Thyroid gland (tissue), 4 donors: ENCODE measurements around the gene NDUFB8. TPM values are rescaled to one million over a fixed set of nuclear protein-coding genes. Genes with fewer than 3 reads are reported as not detected.
A peak's percentile ranks its signal among the peaks of the same experiment; 100 is the strongest.

Source experiments
- DNase-seq, 2 donors: peaks; one replicate each; pipeline ENCODE4 v3.0.0-alpha.2; 2019
- H3K27ac ChIP-seq, 3 donors: fragments of 200-600 bp; sonication (generic); 1 replicate in 2 of 3; 2 replicates in 1 of 3; pipeline ENCODE4 v1.5.1; 2016 to 2019; ENCODE audit warnings: mild to moderate bottlenecking in 1 of 3, moderate library complexity in 1 of 3
- H3K27me3 ChIP-seq: fragments of 200-600 bp; sonication (generic); one replicate; pipeline ENCODE4 v1.5.1; 2019
- H3K36me3 ChIP-seq, 2 donors: fragments of 200-600 bp; sonication (generic); one replicate each; pipeline ENCODE4 v1.5.1; 2016 to 2019
- H3K4me1 ChIP-seq, 2 donors: fragments of 200-600 bp; sonication (generic); one replicate each; pipeline ENCODE4 v1.5.1; 2017 to 2019
- H3K4me3 ChIP-seq, 3 donors: fragments of 200-600 bp; sonication (generic); replicated peaks in 1 of 3; 1 replicate in 2 of 3; 2 replicates in 1 of 3; pipeline ENCODE4 v1.5.1; 2016; ENCODE audit warnings: mild to moderate bottlenecking in 1 of 3
- H3K9me3 ChIP-seq: fragments of 200-600 bp; sonication (generic); one replicate; pipeline ENCODE4 v1.5.1; 2017
- CTCF ChIP-seq, 6 experiments: fragments of 200-600 bp in 3 of 6; fragments of 450-650 bp in 3 of 6; sonication (generic) in 3 of 6; IDR thresholded peaks; one replicate each; pipeline ENCODE4 v1.5.1; 2016 to 2019; ENCODE audit warnings: antibody characterized with exemption in 6 of 6, mild to moderate bottlenecking in 2 of 6, inconsistent platforms in 1 of 6, moderate library complexity in 1 of 6
- POLR2A ChIP-seq, 2 donors: fragments of 450-650 bp; IDR thresholded peaks; one replicate each; pipeline ENCODE4 v1.6.1; 2017; ENCODE audit warnings: antibody characterized with exemption in 2 of 2, mild to moderate bottlenecking in 2 of 2, moderate library complexity in 1 of 2
- WGBS, 2 donors: methylation state at CpG; one replicate each; pipeline ENCODE4 v1.1.5; 2017; 5-methylcytosine and 5-hydroxymethylcytosine counted together
- intact Hi-C: fragments of 100-400 bp; cut with DNase I; formaldehyde crosslinking; loops from one replicate; pipeline ENCODE4 v1.15.1; 2023
- total RNA-seq, 4 donors: library from RNA; depleted of rRNA; stranded (reverse); fragments of >200 nt; gene quantifications; one replicate each; pipeline ENCODE4 v1.2.3, GENCODE V29; 2016

The NDUFB8 gene
- total RNA-seq, 4 donors from 2014 or later = 164 to 339 (median 209) TPM

- TF ChIP-seq CTCF (IDR thresholded peaks at IDR 0.05) (no peak), POLR2A (IDR thresholded peaks at IDR 0.05) (no peak)
- peaks cover 11 to 17% of the 10 kb centered on the region in 2 donors for H3K4me1 ChIP-seq
- intact Hi-C loops = no loop called here
- H3K9me3 ChIP-seq = no peaks in the 10 kb centered on the region
- H3K27me3 ChIP-seq = no peaks in the 10 kb centered on the region
- H3K36me3 ChIP-seq = peaks cover 29 to 32% of the 10 kb centered on the region in 2 donors
- no peak overlapping the region for H3K27ac ChIP-seq
- no peak overlapping the region for H3K4me3 ChIP-seq
- DNase-seq = no peak
- WGBS, 2 donors = 87 to 94% methylated on average over 4 of the region's 4 CpGs
These were observed 7.8 kb upstream of the NDUFB8 start for GRCh38 chr10:100537475-100537874.

- peak; percentile 91 to 94 for DNase-seq
- intact Hi-C loops = no loop called here
- no peaks in the 10 kb centered on the region for H3K9me3 ChIP-seq
- H3K4me3 ChIP-seq = peak within 1 kb of the TSS; percentile 41 to 67 (median 50)
- peak within 1 kb of the TSS in 2 of 3 donors; percentile 40 to 50 for H3K27ac ChIP-seq
- peaks cover 15 to 20% of the 10 kb centered on the region in 2 donors for H3K36me3 ChIP-seq
- no peaks in the 10 kb centered on the region for H3K27me3 ChIP-seq
- TF ChIP-seq CTCF (IDR thresholded peaks at IDR 0.05) (peak; percentile 65 to 94 (median 88)), POLR2A (IDR thresholded peaks at IDR 0.05) (peak; percentile 11 to 66)
- WGBS, 2 donors = 1% methylated on average over 31 to 35 of the region's 35 CpGs
- H3K4me1 ChIP-seq = peaks cover 11 to 17% of the 10 kb centered on the region in 2 donors
These were observed 6.2 kb upstream of the NDUFB8 start, which contains the start of gene HIF1AN for GRCh38 chr10:100535715-100536353. Gene HIF1AN (plus strand): TSS chr10:100535943. CDS start chr10:100535959, 16 bp downstream.

DNA sequence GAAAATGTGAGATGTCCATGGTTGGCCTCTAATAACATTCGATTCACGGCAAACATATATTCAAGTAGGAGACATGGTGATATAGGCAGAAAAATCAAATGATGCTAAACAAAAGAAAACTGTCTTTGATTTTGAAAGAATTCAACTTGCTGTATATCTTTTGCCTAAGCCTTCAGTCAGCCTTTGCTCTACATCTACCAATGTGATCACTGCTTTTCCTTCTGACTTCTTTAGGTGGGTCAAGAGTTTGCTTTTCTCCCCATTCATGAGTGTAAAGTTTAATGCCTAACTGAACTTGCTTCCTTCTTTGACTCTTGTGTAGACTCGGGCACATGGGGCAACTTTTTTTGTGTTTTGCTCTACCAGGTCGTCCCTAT, 5.7 kb upstream of the NDUFB8 start:
- peak overlapping the region in 1 of 3 donors; percentile 67 for H3K4me3 ChIP-seq
- DNase-seq = no peak
- peaks cover 14 to 18% of the 10 kb centered on the region in 2 donors for H3K4me1 ChIP-seq
- intact Hi-C loops = no loop called here
- WGBS, 2 donors = 49% methylated on average over 4 of the region's 4 CpGs
- H3K36me3 ChIP-seq = peaks cover 10 to 15% of the 10 kb centered on the region in 2 donors
- H3K9me3 ChIP-seq = no peaks in the 10 kb centered on the region
- TF ChIP-seq POLR2A (IDR thresholded peaks at IDR 0.05) (no peak), CTCF (IDR thresholded peaks at IDR 0.05) (no peak)
- H3K27me3 ChIP-seq = no peaks in the 10 kb centered on the region
- H3K27ac ChIP-seq = no peak overlapping the region

DNA sequence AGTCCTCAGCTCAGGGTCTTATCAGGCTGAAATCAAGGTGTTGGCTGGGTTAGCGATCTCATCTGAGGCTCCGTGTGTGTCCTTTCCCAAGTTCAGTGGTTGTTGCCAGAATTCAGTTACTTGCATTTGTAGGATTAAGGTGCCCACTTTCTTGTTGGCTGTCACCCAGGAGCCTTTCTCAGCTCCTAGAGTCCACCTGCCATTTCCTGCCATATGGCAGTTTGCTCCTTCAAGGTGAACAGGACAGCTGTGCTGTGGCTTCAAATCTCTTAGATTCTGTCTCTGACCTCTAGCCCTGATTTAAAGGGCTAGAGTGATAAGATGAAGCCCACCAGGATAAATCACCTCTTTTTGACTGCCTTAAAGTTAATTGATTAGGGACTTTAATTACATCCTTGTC, 5.1 kb upstream of the NDUFB8 start:
- 51 to 53% methylated on average over 2 of the region's 2 CpGs for whole genome bisulfite sequencing, 2 donors

More for the DNA sequence above, 5.1 kb upstream of the NDUFB8 start:
- TF ChIP-seq POLR2A (IDR thresholded peaks at IDR 0.05) (no peak), CTCF (IDR thresholded peaks at IDR 0.05) (no peak)
- Histone ChIP-seq H3K9me3 (no peaks in the 10 kb centered on the region), H3K4me1 (peaks cover 18 to 21% of the 10 kb centered on the region in 2 donors), H3K36me3 (peaks cover 7 to 9% of the 10 kb centered on the region in 2 donors), H3K4me3 (no peak overlapping the region), H3K27me3 (no peaks in the 10 kb centered on the region), H3K27ac (no peak overlapping the region)
- intact Hi-C loops = no loop called here
- DNase-seq = no peak
